Suprapubic skin (tissue), 4 donors: ENCODE data around the gene ITGA5.

Experiments
- EP300 ChIP-seq: sonication (generic); formaldehyde crosslinking; IDR thresholded peaks from one replicate; pipeline ENCODE4 v1.6.1; 2017; ENCODE audit warnings: antibody characterized with exemption
- POLR2A ChIP-seq, 2 donors: fragments of 450-650 bp; IDR thresholded peaks; one replicate each; pipeline ENCODE4 v1.6.1; 2017; ENCODE audit warnings: antibody characterized with exemption in 2 of 2, mild to moderate bottlenecking in 2 of 2, moderate library complexity in 2 of 2
- POLR2AphosphoS5 ChIP-seq, 3 donors: sonication (generic); formaldehyde crosslinking; IDR thresholded peaks; one replicate each; pipeline ENCODE4 v1.6.1; 2017; ENCODE audit warnings: antibody characterized with exemption in 3 of 3
- TF ChIP-seq, protein P1 (sequence below), 2 donors: fragments of 200-600 bp in 1 of 2; fragments of 450-650 bp in 1 of 2; sonication (generic) in 1 of 2; IDR thresholded peaks; one replicate each; pipeline ENCODE4 v1.5.1; 2016 to 2019; ENCODE audit warnings: antibody characterized with exemption in 2 of 2, mild to moderate bottlenecking in 1 of 2, moderate library complexity in 1 of 2

DNA sequence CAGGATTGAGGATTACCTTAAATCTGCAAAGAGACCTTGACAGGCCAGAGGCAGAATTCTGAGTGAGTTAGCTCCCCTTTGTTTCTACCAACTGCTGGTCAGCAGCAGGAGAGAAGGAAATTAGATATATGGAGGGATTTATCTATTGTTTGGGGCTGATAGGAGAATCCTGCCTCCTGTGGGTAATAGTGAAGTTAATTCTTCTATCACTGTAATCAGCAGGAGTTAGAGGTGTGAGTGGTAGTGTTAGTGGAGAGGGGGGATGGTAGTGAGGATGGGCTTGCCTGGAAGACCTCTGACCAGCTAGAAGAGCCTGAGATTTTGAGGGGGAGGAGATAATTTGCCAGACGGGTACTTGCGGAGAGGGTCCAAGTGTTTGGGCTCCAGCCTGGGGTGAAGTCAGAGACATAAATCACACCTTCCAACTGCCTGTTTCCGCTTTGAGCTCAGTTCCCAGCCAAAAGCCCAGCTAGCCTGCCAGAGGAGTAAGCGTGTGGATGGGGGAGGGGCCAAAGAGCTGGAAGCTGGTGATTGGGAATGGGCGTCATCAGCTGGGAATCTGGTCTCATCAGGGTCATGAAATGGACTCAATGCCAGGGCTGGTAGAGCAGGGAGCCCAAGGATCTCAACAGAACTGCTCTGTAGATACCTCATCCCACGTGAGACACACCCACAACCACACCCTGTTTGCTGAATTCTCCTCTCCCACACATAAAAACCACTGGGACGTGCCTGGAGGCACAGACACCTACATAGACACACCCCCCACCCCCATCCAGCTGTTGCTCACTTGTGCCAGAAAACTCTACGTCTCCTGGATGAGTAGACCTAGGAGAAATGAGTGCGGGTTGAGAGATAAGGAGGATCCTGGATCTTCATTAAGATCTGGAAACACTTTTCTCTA lies 13.1 kb upstream of the ITGA5 start:
- TF ChIP-seq, protein P1, sequence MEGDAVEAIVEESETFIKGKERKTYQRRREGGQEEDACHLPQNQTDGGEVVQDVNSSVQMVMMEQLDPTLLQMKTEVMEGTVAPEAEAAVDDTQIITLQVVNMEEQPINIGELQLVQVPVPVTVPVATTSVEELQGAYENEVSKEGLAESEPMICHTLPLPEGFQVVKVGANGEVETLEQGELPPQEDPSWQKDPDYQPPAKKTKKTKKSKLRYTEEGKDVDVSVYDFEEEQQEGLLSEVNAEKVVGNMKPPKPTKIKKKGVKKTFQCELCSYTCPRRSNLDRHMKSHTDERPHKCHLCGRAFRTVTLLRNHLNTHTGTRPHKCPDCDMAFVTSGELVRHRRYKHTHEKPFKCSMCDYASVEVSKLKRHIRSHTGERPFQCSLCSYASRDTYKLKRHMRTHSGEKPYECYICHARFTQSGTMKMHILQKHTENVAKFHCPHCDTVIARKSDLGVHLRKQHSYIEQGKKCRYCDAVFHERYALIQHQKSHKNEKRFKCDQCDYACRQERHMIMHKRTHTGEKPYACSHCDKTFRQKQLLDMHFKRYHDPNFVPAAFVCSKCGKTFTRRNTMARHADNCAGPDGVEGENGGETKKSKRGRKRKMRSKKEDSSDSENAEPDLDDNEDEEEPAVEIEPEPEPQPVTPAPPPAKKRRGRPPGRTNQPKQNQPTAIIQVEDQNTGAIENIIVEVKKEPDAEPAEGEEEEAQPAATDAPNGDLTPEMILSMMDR (IDR thresholded peaks at IDR 0.05), result no peak
- TF ChIP-seq EP300, result no peak
- no peak for TF ChIP-seq POLR2A (IDR thresholded peaks at IDR 0.05)
- peak in 1 of 3 donors; percentile 37 for TF ChIP-seq POLR2AphosphoS5 (IDR thresholded peaks at IDR 0.05)
